ENCODE results near the gene U2AF1.
"Not testable (repeated sequence)": the region's sequence is repeated elsewhere in the genome, so short reads cannot be mapped to it uniquely, and the experiment has no call there.

GRCh38 chr21:43082587-43083300 lies 24.6 kb downstream of the U2AF1 start:
- not testable (repeated sequence) for TF ChIP-seq CTCF (IDR thresholded peaks at IDR 0.05); POLR2A (IDR thresholded peaks at IDR 0.05; ENCODE audit: low read depth); EP300 (IDR thresholded peaks at IDR 0.05); POLR2AphosphoS5 (IDR thresholded peaks at IDR 0.05)

Measured in esophagus muscularis mucosa (tissue), 4 donors.